ENCODE data around the gene CDK5RAP2. TPM values are rescaled to one million over a fixed set of nuclear protein-coding genes. Genes with fewer than 3 reads are reported as not detected.

The CDK5RAP2 gene
- total RNA-seq, 3 donors from 2014 or later (not counting 1 experiment from before 2014, with no cell fraction given), result 81.5 to 95.7 (median 82.4) TPM

- TF ChIP-seq CTCF (IDR thresholded peaks at IDR 0.05), result no peak
- H3K27me3 Mint-ChIP-seq (ENCODE audit: low read depth in 2 of 2), result no peaks in the 10 kb centered on the region
- Histone ChIP-seq H3K4me1 (ENCODE audit: control insufficient read depth, insufficient read depth, low read length) (no peaks in the 10 kb centered on the region), H3K4me3 (ENCODE audit: low read length) (no peak overlapping the region), H3K9me3 (ENCODE audit: control insufficient read depth, insufficient read depth, low read length) (no peaks in the 10 kb centered on the region), H3K27me3 (ENCODE audit: control insufficient read depth, insufficient read depth, low read length) (no peaks in the 10 kb centered on the region), H3K27ac (ENCODE audit: low read length) (no peak overlapping the region), H3K36me3 (ENCODE audit: control insufficient read depth, insufficient read depth, low read length) (peaks cover 42% of the 10 kb centered on the region)
- no peak overlapping the region for H3K4me3 Mint-ChIP-seq
- intact Hi-C loops (cut with micrococcal nuclease), result no loop called here
- DNase-seq (no peak), ATAC-seq (no peak)
- no peak overlapping the region for H3K27ac Mint-ChIP-seq
- H3K4me1 Mint-ChIP-seq, result peaks cover 0 to 11% of the 10 kb centered on the region in 2 donors
- WGBS (ENCODE audit: insufficient coverage), result 99% methylated on average over 4 of the region's 4 CpGs
- no peaks in the 10 kb centered on the region for H3K9me3 Mint-ChIP-seq
- H3K36me3 Mint-ChIP-seq, result peaks cover 7% of the 10 kb centered on the region
These were observed 126.2 kb downstream of the CDK5RAP2 start for GRCh38 chr9:120453792-120454191.

GRCh38 chr9:120452631-120453030 lies 127.3 kb downstream of the CDK5RAP2 start:
- no peak overlapping the region for H3K27ac Mint-ChIP-seq
- Histone ChIP-seq H3K27ac (ENCODE audit: low read length) (no peak overlapping the region), H3K4me3 (ENCODE audit: low read length) (no peak overlapping the region), H3K9me3 (ENCODE audit: control insufficient read depth, insufficient read depth, low read length) (no peaks in the 10 kb centered on the region), H3K27me3 (ENCODE audit: control insufficient read depth, insufficient read depth, low read length) (no peaks in the 10 kb centered on the region), H3K36me3 (ENCODE audit: control insufficient read depth, insufficient read depth, low read length) (peaks cover 35% of the 10 kb centered on the region), H3K4me1 (ENCODE audit: control insufficient read depth, insufficient read depth, low read length) (no peaks in the 10 kb centered on the region)
- no peak overlapping the region for H3K4me3 Mint-ChIP-seq
- intact Hi-C loops (cut with micrococcal nuclease), result no loop called here
- no peaks in the 10 kb centered on the region for H3K9me3 Mint-ChIP-seq
- WGBS (ENCODE audit: insufficient coverage), result 100% methylated on average over 2 of the region's 3 CpGs
- H3K4me1 Mint-ChIP-seq, result peaks cover 0 to 19% of the 10 kb centered on the region in 2 donors
- no peak for ATAC-seq
- no peaks in the 10 kb centered on the region for H3K27me3 Mint-ChIP-seq (ENCODE audit: low read depth in 2 of 2)
- H3K36me3 Mint-ChIP-seq, result peaks cover 7% of the 10 kb centered on the region
- no peak for DNase-seq
- TF ChIP-seq CTCF (IDR thresholded peaks at IDR 0.05), result no peak

GRCh38 chr9:120450916-120451315 lies 129.1 kb downstream of the CDK5RAP2 start:
- no peaks in the 10 kb centered on the region for H3K9me3 ChIP-seq (ENCODE audit: control insufficient read depth, insufficient read depth, low read length)
- intact Hi-C loops (cut with micrococcal nuclease), result no loop called here
- no peaks in the 10 kb centered on the region for H3K27me3 ChIP-seq (ENCODE audit: control insufficient read depth, insufficient read depth, low read length)
- H3K27ac Mint-ChIP-seq, result no peak overlapping the region
- ATAC-seq (no peak), DNase-seq (no peak)
- H3K36me3 Mint-ChIP-seq, result peaks cover 7% of the 10 kb centered on the region
- no peaks in the 10 kb centered on the region for H3K9me3 Mint-ChIP-seq
- peaks cover 7 to 19% of the 10 kb centered on the region in 2 donors for H3K4me1 Mint-ChIP-seq
- TF ChIP-seq CTCF (IDR thresholded peaks at IDR 0.05), result no peak
- no peak overlapping the region for H3K4me3 Mint-ChIP-seq
- H3K27me3 Mint-ChIP-seq (ENCODE audit: low read depth in 2 of 2), result no peaks in the 10 kb centered on the region
- H3K27ac ChIP-seq (ENCODE audit: low read length), result no peak overlapping the region
- H3K4me1 ChIP-seq (ENCODE audit: control insufficient read depth, insufficient read depth, low read length), result peaks cover 5% of the 10 kb centered on the region
- H3K4me3 ChIP-seq (ENCODE audit: low read length), result no peak overlapping the region
- H3K36me3 ChIP-seq (ENCODE audit: control insufficient read depth, insufficient read depth, low read length), result peaks cover 37% of the 10 kb centered on the region
- WGBS (ENCODE audit: insufficient coverage), result 93% methylated on average over 3 of the region's 3 CpGs

- Histone ChIP-seq H3K27ac (ENCODE audit: low read length) (no peak overlapping the region), H3K4me3 (ENCODE audit: low read length) (no peak overlapping the region), H3K9me3 (ENCODE audit: control insufficient read depth, insufficient read depth, low read length) (no peaks in the 10 kb centered on the region), H3K27me3 (ENCODE audit: control insufficient read depth, insufficient read depth, low read length) (no peaks in the 10 kb centered on the region), H3K4me1 (ENCODE audit: control insufficient read depth, insufficient read depth, low read length) (peaks cover 5% of the 10 kb centered on the region), H3K36me3 (ENCODE audit: control insufficient read depth, insufficient read depth, low read length) (peaks cover 37% of the 10 kb centered on the region)
- no CpG with 5 or more reads among the region's 2 CpGs for WGBS (ENCODE audit: insufficient coverage)
- Mint-ChIP-seq H3K27ac (no peak overlapping the region), H3K9me3 (no peaks in the 10 kb centered on the region), H3K27me3 (ENCODE audit: low read depth in 2 of 2) (no peaks in the 10 kb centered on the region), H3K4me1 (peaks cover 7 to 14% of the 10 kb centered on the region in 2 donors), H3K36me3 (peaks cover 7% of the 10 kb centered on the region), H3K4me3 (no peak overlapping the region)
- no peak for TF ChIP-seq CTCF (IDR thresholded peaks at IDR 0.05)
- intact Hi-C loops (cut with micrococcal nuclease), result no loop called here
- no peak for DNase-seq
- ATAC-seq, result no peak
These were observed 130.4 kb downstream of the CDK5RAP2 start for GRCh38 chr9:120449566-120449965.
